ENCODE results near the gene PCDH1. TPM values are rescaled to one million over a fixed set of nuclear protein-coding genes. Genes with fewer than 3 reads are reported as not detected.
A peak's percentile ranks its signal among the peaks of the same experiment; 100 is the strongest.

The PCDH1 gene
- total RNA-seq, 1 experiment from 2014 or later, result 127 TPM

DNA sequence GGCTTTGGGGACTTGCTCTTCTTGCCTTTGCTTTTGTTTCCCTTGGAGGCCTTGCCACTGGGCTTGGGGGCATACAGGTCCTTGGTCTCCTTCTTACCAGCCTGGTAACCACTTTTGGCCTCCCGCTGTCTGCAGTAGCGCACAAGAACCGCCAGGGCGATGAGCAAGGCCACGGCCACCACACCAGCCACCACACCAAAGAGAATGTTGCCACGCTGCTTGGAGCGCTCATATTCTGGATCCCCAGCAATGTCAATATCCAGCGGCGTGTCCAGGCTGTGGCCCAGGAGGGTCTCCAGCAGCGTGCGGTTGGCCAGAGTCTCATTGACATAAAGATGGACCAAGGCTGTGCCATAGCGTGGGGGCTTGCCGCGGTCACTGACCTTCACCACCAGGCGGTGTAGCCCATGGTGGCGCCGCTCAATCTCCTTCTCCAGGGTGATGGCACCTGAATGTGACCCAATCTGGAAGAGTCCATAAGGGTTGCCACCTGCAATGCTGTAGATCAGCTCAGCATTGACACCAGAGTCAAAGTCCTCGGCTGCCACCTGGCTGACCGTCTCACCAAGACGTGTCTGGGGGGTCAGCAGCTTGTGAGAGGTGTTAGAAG lies 14.5 kb downstream of the PCDH1 start:
- peaks cover 70 to 86% (median 84%) of the 10 kb centered on the region in 3 experiments; a peak in 6 of 7 replicates for H3K36me3 Mint-ChIP-seq (ENCODE audit: insufficient read depth in 1 of 3, low read depth in 3 of 3)
- Histone ChIP-seq H4K91ac (ENCODE audit: insufficient read length, low read depth, low read length) (no peak overlapping the region), H3K79me2 (ENCODE audit: insufficient read depth, low read length) (no peaks in the 10 kb centered on the region), H3K4me2 (ENCODE audit: insufficient read depth, insufficient read length, low read length) (no peak overlapping the region), H3K27me3 (ENCODE audit: insufficient read depth, low read length) (no peaks in the 10 kb centered on the region), H3K4me1 (ENCODE audit: insufficient read depth, low read length) (peaks cover 5% of the 10 kb centered on the region; the same call in 1 of the 2 replicates), H3K23ac (ENCODE audit: insufficient read length, low read depth, low read length) (no peak overlapping the region), H4K20me1 (ENCODE audit: control insufficient read depth, insufficient read depth, insufficient read length) (no peaks in the 10 kb centered on the region), H3K18ac (ENCODE audit: insufficient read length, low read depth, low read length) (no peak overlapping the region), H2BK15ac (ENCODE audit: low read depth, low read length) (no peak overlapping the region), H2BK5ac (ENCODE audit: insufficient read length, low read length) (no peak overlapping the region), H3K56ac (ENCODE audit: insufficient read length, low read depth, low read length) (no peak overlapping the region), H3K23me2 (ENCODE audit: insufficient read length, low read depth, low read length, poor library complexity, severe bottlenecking) (no peaks in the 10 kb centered on the region), H3T11ph (ENCODE audit: low read length) (no peak overlapping the region), H2BK20ac (ENCODE audit: low read depth, low read length, poor library complexity, severe bottlenecking) (no peak overlapping the region), H3K14ac (ENCODE audit: insufficient read depth, low read length) (no peak overlapping the region), H4K5ac (ENCODE audit: insufficient read length, low read depth, low read length) (no peak overlapping the region), H3K4ac (ENCODE audit: low read depth, low read length) (no peak overlapping the region), H3K9me3 (ENCODE audit: control insufficient read depth, low read depth, low read length) (no peaks in the 10 kb centered on the region), H2BK12ac (ENCODE audit: insufficient read length, low read depth, low read length) (no peak overlapping the region), H2AK5ac (ENCODE audit: insufficient read length, low read length) (no peak overlapping the region), H4K8ac (replicated peaks; ENCODE audit: insufficient read length, low read depth, low read length) (no peak overlapping the region), H2BK120ac (ENCODE audit: low read depth, low read length, poor library complexity, severe bottlenecking) (no peak overlapping the region), H2AFZ (ENCODE audit: low read length) (no peak overlapping the region), H3K79me1 (ENCODE audit: insufficient read depth, low read depth, low read length, poor library complexity, severe bottlenecking) (no peaks in the 10 kb centered on the region), H3K27ac (ENCODE audit: insufficient read length, low read depth, low read length) (no peak overlapping the region), H3K9ac (ENCODE audit: extremely low read depth, insufficient read length, low read length) (no peak overlapping the region)
- no peak overlapping the region for H3K27ac Mint-ChIP-seq
- H3K27me3 Mint-ChIP-seq (ENCODE audit: low read depth), result no peaks in the 10 kb centered on the region; the same call in 1 of the 2 replicates
- H3K4me1 Mint-ChIP-seq, result peaks cover 18 to 28% of the 10 kb centered on the region in 2 experiments
- DNase-seq, result no peak
- TF ChIP-seq, protein P1, sequence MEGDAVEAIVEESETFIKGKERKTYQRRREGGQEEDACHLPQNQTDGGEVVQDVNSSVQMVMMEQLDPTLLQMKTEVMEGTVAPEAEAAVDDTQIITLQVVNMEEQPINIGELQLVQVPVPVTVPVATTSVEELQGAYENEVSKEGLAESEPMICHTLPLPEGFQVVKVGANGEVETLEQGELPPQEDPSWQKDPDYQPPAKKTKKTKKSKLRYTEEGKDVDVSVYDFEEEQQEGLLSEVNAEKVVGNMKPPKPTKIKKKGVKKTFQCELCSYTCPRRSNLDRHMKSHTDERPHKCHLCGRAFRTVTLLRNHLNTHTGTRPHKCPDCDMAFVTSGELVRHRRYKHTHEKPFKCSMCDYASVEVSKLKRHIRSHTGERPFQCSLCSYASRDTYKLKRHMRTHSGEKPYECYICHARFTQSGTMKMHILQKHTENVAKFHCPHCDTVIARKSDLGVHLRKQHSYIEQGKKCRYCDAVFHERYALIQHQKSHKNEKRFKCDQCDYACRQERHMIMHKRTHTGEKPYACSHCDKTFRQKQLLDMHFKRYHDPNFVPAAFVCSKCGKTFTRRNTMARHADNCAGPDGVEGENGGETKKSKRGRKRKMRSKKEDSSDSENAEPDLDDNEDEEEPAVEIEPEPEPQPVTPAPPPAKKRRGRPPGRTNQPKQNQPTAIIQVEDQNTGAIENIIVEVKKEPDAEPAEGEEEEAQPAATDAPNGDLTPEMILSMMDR (conservative IDR thresholded peaks at IDR 0.05), result peak; percentile 22; the same call in 1 of the 3 replicates
- H3K4me3 Mint-ChIP-seq, result no peak overlapping the region
- H3K9me3 Mint-ChIP-seq, result no peaks in the 10 kb centered on the region
- WGBS (ENCODE audit: extremely low coverage, insufficient read length, low lambda C conversion rate), result no CpG with 5 or more reads among the region's 20 CpGs

Measured in H9 (cell line).